GM12865 (cell line): Measurements from ENCODE around the gene ABHD15.

Source experiments
- DNase-seq: peaks from one replicate; pipeline ENCODE4 v3.0.0; 2010; ENCODE audit warnings: low read depth
- H3K4me3 ChIP-seq: 2 replicates; pipeline ENCODE4 v1.5.1; 2011; ENCODE audit warnings: mild to moderate bottlenecking, low read depth, low read length, control low read depth
- CTCF ChIP-seq: IDR thresholded peaks from 2 replicates; pipeline ENCODE4 v1.5.1; 2011; ENCODE audit warnings: low read length, control low read depth, low read depth, inconsistent platforms; ENCODE audit not compliant: insufficient read depth; ENCODE audit errors: missing control alignments

The ABHD15 gene

GRCh38 chr17:29578626-29579485 is 12.0 kb upstream of the ABHD15 start:
- no peak overlapping the region for H3K4me3 ChIP-seq
- no peak for DNase-seq

GRCh38 chr17:29577385-29578211 is 10.8 kb upstream of the ABHD15 start:
- no peak for TF ChIP-seq CTCF
- no peak overlapping the region for H3K4me3 ChIP-seq
- DNase-seq: no peak

More at GRCh38 chr17:29578626-29579485, 12.0 kb upstream of the ABHD15 start:
- TF ChIP-seq CTCF: no peak

- H3K4me3 ChIP-seq: no peak overlapping the region
- TF ChIP-seq CTCF: no peak
- DNase-seq: no peak
Measured at GRCh38 chr17:29577001-29577370, 10.1 kb upstream of the ABHD15 start.

GRCh38 chr17:29576214-29577000 is 9.6 kb upstream of the ABHD15 start:
- no peak for DNase-seq
- TF ChIP-seq CTCF: no peak
- H3K4me3 ChIP-seq: no peak overlapping the region

- DNase-seq: no peak
- H3K4me3 ChIP-seq: no peak overlapping the region
- no peak for TF ChIP-seq CTCF
Measured at GRCh38 chr17:29575511-29576213, 8.8 kb upstream of the ABHD15 start.

- H3K4me3 ChIP-seq: no peak overlapping the region
- no peak for TF ChIP-seq CTCF
- no peak for DNase-seq
Measured at GRCh38 chr17:29574732-29575510, 8.1 kb upstream of the ABHD15 start.
